ENCODE results near the gene LGSN. TPM values are rescaled to one million over a fixed set of nuclear protein-coding genes. Genes with fewer than 3 reads are reported as not detected.

The LGSN gene
- total RNA-seq, 1 donor from 2014 or later = 0.25 TPM

GRCh38 chr6:63272397-63272796 is 47.4 kb downstream of the LGSN start:
- H3K27ac Mint-ChIP-seq (ENCODE audit: unreplicated experiment) = no peak overlapping the region
- no peaks in the 10 kb centered on the region for H3K27me3 ChIP-seq (ENCODE audit: insufficient read depth, low read length)
- peaks cover 1% of the 10 kb centered on the region for H3K27me3 Mint-ChIP-seq (ENCODE audit: low read depth, unreplicated experiment)
- no peaks in the 10 kb centered on the region for H3K4me1 Mint-ChIP-seq (ENCODE audit: low read depth, unreplicated experiment)
- no peak overlapping the region for H3K4me2 ChIP-seq (ENCODE audit: low read length)
- H3K4me1 ChIP-seq (ENCODE audit: insufficient read depth, low read length) = no peaks in the 10 kb centered on the region
- H3K4me3 ChIP-seq (ENCODE audit: insufficient read depth, low read depth, low read length) = no peak overlapping the region
- H3K9me3 ChIP-seq (ENCODE audit: insufficient read depth, low read depth, low read length) = no peaks in the 10 kb centered on the region
- H2AFZ ChIP-seq (ENCODE audit: low read depth, low read length) = no peak overlapping the region
- FAIRE-seq (no peak), DNase-seq (ENCODE audit: low read depth) (no peak)
- H3K4me3 Mint-ChIP-seq (ENCODE audit: unreplicated experiment) = no peak overlapping the region
- no peaks in the 10 kb centered on the region for H4K20me1 ChIP-seq (ENCODE audit: insufficient read depth, low read length)
- no peak for TF ChIP-seq EZH2 (IDR thresholded peaks at IDR 0.05; ENCODE audit: insufficient read depth, low read length)
- no peak for TF ChIP-seq CTCF (IDR thresholded peaks at IDR 0.05; ENCODE audit: insufficient read depth, low read depth, low read length)
- H3K9me3 Mint-ChIP-seq (ENCODE audit: unreplicated experiment) = no peaks in the 10 kb centered on the region
- H3K36me3 ChIP-seq (ENCODE audit: insufficient read depth, low read length) = no peaks in the 10 kb centered on the region
- no peak overlapping the region for H3K27ac ChIP-seq (ENCODE audit: low read depth, low read length)
- H3K79me2 ChIP-seq (ENCODE audit: insufficient read depth, low read length) = no peaks in the 10 kb centered on the region
- H3K36me3 Mint-ChIP-seq (ENCODE audit: low read depth, unreplicated experiment) = no peaks in the 10 kb centered on the region
- H3K9ac ChIP-seq (ENCODE audit: low read length) = no peak overlapping the region

- Histone ChIP-seq H3K79me2 (ENCODE audit: insufficient read depth, low read length) (no peaks in the 10 kb centered on the region), H3K4me3 (ENCODE audit: insufficient read depth, low read depth, low read length) (no peak overlapping the region), H4K20me1 (ENCODE audit: insufficient read depth, low read length) (no peaks in the 10 kb centered on the region), H3K4me1 (ENCODE audit: insufficient read depth, low read length) (no peaks in the 10 kb centered on the region), H3K9ac (ENCODE audit: low read length) (no peak overlapping the region), H2AFZ (ENCODE audit: low read depth, low read length) (no peak overlapping the region), H3K27ac (ENCODE audit: low read depth, low read length) (no peak overlapping the region), H3K27me3 (ENCODE audit: insufficient read depth, low read length) (no peaks in the 10 kb centered on the region), H3K4me2 (ENCODE audit: low read length) (no peak overlapping the region), H3K36me3 (ENCODE audit: insufficient read depth, low read length) (no peaks in the 10 kb centered on the region), H3K9me3 (ENCODE audit: insufficient read depth, low read depth, low read length) (no peaks in the 10 kb centered on the region)
- Mint-ChIP-seq H3K4me3 (ENCODE audit: unreplicated experiment) (no peak overlapping the region), H3K27me3 (ENCODE audit: low read depth, unreplicated experiment) (no peaks in the 10 kb centered on the region), H3K27ac (ENCODE audit: unreplicated experiment) (no peak overlapping the region), H3K9me3 (ENCODE audit: unreplicated experiment) (no peaks in the 10 kb centered on the region), H3K4me1 (ENCODE audit: low read depth, unreplicated experiment) (no peaks in the 10 kb centered on the region), H3K36me3 (ENCODE audit: low read depth, unreplicated experiment) (no peaks in the 10 kb centered on the region)
- DNase-seq (ENCODE audit: low read depth) (no peak), FAIRE-seq (no peak)
- TF ChIP-seq EZH2 (IDR thresholded peaks at IDR 0.05; ENCODE audit: insufficient read depth, low read length) (no peak), CTCF (IDR thresholded peaks at IDR 0.05; ENCODE audit: insufficient read depth, low read depth, low read length) (no peak)
Measured at GRCh38 chr6:63269470-63269869, 50.3 kb downstream of the LGSN start.

GRCh38 chr6:63268574-63268973 is 51.2 kb downstream of the LGSN start:
- TF ChIP-seq CTCF (IDR thresholded peaks at IDR 0.05; ENCODE audit: insufficient read depth, low read depth, low read length) = no peak
- TF ChIP-seq EZH2 (IDR thresholded peaks at IDR 0.05; ENCODE audit: insufficient read depth, low read length) = no peak
- Mint-ChIP-seq H3K4me1 (ENCODE audit: low read depth, unreplicated experiment) (peaks cover 1% of the 10 kb centered on the region), H3K27me3 (ENCODE audit: low read depth, unreplicated experiment) (no peaks in the 10 kb centered on the region), H3K9me3 (ENCODE audit: unreplicated experiment) (no peaks in the 10 kb centered on the region), H3K36me3 (ENCODE audit: low read depth, unreplicated experiment) (no peaks in the 10 kb centered on the region), H3K4me3 (ENCODE audit: unreplicated experiment) (no peak overlapping the region), H3K27ac (ENCODE audit: unreplicated experiment) (no peak overlapping the region)
- FAIRE-seq (no peak), DNase-seq (ENCODE audit: low read depth) (no peak)
- H3K4me1 ChIP-seq (ENCODE audit: insufficient read depth, low read length) = no peaks in the 10 kb centered on the region
- no peak overlapping the region for H3K9ac ChIP-seq (ENCODE audit: low read length)
- H2AFZ ChIP-seq (ENCODE audit: low read depth, low read length) = no peak overlapping the region
- no peaks in the 10 kb centered on the region for H3K79me2 ChIP-seq (ENCODE audit: insufficient read depth, low read length)
- no peaks in the 10 kb centered on the region for H3K9me3 ChIP-seq (ENCODE audit: insufficient read depth, low read depth, low read length)
- H3K27me3 ChIP-seq (ENCODE audit: insufficient read depth, low read length) = no peaks in the 10 kb centered on the region
- H3K4me2 ChIP-seq (ENCODE audit: low read length) = no peak overlapping the region
- no peak overlapping the region for H3K27ac ChIP-seq (ENCODE audit: low read depth, low read length)
- no peaks in the 10 kb centered on the region for H4K20me1 ChIP-seq (ENCODE audit: insufficient read depth, low read length)
- H3K36me3 ChIP-seq (ENCODE audit: insufficient read depth, low read length) = no peaks in the 10 kb centered on the region
- H3K4me3 ChIP-seq (ENCODE audit: insufficient read depth, low read depth, low read length) = no peak overlapping the region

Measured in astrocyte (in vitro differentiated cells and primary cell).